Measurements from ENCODE around the gene SLC35B2.
A peak's percentile ranks its signal among the peaks of the same experiment; 100 is the strongest.

SLC35B2 gene

DNA sequence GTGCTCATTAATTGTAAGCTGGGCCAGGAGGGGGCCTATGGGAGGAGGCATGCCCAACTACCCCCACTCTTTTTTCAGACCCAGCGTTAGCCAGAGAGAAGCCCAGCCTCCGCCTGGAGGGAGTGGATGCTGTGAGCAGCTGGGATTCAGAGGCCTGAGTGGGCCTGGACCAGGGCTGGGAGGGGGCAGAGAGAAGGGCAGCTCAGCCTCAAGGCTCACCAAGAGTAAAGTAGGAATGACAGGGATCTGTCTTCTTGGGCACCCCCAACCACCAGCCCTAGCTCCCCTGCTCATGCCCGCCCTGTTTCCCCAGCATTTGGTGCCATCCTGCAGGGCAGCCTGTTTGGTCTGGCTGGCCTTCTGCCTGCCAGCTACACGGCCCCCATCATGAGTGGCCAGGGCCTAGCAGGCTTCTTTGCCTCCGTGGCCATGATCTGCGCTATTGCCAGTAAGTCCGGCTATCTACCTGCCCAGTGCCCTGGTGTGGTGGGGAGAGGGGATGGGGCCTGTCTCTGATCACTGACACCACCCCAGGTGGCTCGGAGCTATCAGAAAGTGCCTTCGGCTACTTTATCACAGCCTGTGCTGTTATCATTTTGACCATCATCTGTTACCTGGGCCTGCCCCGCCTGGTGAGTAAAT, 27.2 kb downstream of the SLC35B2 start:
- TF ChIP-seq, protein P1, sequence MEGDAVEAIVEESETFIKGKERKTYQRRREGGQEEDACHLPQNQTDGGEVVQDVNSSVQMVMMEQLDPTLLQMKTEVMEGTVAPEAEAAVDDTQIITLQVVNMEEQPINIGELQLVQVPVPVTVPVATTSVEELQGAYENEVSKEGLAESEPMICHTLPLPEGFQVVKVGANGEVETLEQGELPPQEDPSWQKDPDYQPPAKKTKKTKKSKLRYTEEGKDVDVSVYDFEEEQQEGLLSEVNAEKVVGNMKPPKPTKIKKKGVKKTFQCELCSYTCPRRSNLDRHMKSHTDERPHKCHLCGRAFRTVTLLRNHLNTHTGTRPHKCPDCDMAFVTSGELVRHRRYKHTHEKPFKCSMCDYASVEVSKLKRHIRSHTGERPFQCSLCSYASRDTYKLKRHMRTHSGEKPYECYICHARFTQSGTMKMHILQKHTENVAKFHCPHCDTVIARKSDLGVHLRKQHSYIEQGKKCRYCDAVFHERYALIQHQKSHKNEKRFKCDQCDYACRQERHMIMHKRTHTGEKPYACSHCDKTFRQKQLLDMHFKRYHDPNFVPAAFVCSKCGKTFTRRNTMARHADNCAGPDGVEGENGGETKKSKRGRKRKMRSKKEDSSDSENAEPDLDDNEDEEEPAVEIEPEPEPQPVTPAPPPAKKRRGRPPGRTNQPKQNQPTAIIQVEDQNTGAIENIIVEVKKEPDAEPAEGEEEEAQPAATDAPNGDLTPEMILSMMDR (IDR thresholded peaks at IDR 0.05; ENCODE audit: unreplicated experiment in 3 of 3) = no peak
- peaks cover 3% of the 10 kb centered on the region for H3K27me3 Mint-ChIP-seq (ENCODE audit: low read depth)
- no peaks in the 10 kb centered on the region for H3K36me3 Mint-ChIP-seq (ENCODE audit: low read depth)
- H3K4me1 Mint-ChIP-seq = peaks cover 66% of the 10 kb centered on the region
- no peaks in the 10 kb centered on the region for H3K9me3 Mint-ChIP-seq
- no peak overlapping the region for H3K4me3 Mint-ChIP-seq
- no peak overlapping the region for H3K27ac Mint-ChIP-seq

DNA sequence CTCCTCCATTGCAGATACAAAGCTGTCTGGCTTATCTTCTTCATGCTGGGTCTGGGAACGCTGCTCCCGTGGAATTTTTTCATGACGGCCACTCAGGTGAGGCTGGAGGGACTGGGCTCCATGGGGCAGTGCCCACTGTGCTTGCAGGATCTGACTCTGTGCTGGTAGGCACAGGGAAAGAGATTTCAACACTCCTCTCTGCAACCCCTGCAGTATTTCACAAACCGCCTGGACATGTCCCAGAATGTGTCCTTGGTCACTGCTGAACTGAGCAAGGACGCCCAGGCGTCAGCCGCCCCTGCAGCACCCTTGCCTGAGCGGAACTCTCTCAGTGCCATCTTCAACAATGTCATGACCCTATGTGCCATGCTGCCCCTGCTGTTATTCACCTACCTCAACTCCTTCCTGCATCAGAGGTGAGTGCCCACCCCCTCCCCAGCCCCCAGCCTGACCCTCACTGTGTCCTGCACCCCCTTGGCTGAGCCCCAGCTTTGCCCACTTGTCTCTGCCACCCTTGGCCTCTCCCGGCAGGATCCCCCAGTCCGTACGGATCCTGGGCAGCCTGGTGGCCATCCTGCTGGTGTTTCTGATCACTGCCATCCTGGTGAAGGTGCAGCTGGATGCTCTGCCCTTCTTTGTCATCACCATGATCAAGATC, 27.8 kb downstream of the SLC35B2 start:
- Mint-ChIP-seq H3K36me3 (ENCODE audit: low read depth) (no peaks in the 10 kb centered on the region), H3K4me3 (peak overlapping the region in 1 of 3 experiments; percentile 17), H3K27me3 (ENCODE audit: low read depth) (peaks cover 6% of the 10 kb centered on the region), H3K4me1 (peaks cover 66% of the 10 kb centered on the region), H3K27ac (peak overlapping the region; percentile 48 to 67 (median 57)), H3K9me3 (no peaks in the 10 kb centered on the region)
- TF ChIP-seq, protein P1 (IDR thresholded peaks at IDR 0.05; ENCODE audit: unreplicated experiment in 3 of 3) = no peak

DNA sequence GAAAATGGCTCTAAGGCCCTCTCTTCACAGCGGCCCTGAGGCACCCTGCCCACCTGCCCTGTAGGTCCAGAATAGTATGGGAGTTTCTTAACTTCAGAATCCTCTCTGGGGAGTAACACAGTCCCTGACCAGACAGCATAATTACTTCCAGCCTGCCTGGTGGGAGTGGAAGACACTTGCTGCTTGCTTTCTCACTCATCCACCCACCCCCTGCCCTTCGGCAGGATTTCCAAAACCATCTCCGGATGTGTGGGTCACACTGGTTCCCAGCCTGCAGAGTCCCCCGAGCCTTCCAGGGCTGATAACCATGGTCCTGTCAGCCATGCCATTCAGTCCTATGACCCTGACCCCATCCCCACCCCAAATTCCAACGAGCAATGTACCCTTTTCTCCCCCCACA, 28.5 kb downstream of the SLC35B2 start:
- TF ChIP-seq, protein P1 (IDR thresholded peaks at IDR 0.05; ENCODE audit: unreplicated experiment in 3 of 3) = no peak
- Mint-ChIP-seq H3K27ac (peak overlapping the region; percentile 48 to 67 (median 57)), H3K27me3 (ENCODE audit: low read depth) (peaks cover 7% of the 10 kb centered on the region), H3K4me1 (peaks cover 66% of the 10 kb centered on the region), H3K4me3 (peak overlapping the region; percentile 13 to 30 (median 17)), H3K9me3 (no peaks in the 10 kb centered on the region), H3K36me3 (ENCODE audit: low read depth) (no peaks in the 10 kb centered on the region)

DNA sequence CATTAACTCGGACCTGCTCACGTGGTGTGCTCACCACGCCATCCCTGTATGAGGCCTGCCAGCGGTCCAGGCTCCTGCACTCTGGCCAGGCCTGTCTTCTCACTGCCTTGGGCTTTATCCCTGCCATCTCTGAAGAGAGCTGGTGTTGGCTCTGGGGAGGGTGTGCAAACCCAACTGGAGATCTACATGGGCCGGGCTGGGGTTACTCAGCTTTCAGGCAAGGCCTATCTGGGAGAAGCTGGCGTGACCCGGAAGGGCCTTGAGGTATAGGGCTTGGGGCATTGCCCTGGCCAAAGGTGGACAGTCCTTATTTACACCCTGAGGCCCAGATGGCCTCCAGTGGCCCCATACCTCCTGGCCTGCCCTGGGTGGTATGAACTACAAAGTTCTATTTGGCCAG, 28.9 kb downstream of the SLC35B2 start:
- Mint-ChIP-seq H3K4me3 (peak overlapping the region in 1 of 3 experiments; percentile 11), H3K27me3 (ENCODE audit: low read depth) (peaks cover 7% of the 10 kb centered on the region), H3K4me1 (peaks cover 62% of the 10 kb centered on the region)

DNA sequence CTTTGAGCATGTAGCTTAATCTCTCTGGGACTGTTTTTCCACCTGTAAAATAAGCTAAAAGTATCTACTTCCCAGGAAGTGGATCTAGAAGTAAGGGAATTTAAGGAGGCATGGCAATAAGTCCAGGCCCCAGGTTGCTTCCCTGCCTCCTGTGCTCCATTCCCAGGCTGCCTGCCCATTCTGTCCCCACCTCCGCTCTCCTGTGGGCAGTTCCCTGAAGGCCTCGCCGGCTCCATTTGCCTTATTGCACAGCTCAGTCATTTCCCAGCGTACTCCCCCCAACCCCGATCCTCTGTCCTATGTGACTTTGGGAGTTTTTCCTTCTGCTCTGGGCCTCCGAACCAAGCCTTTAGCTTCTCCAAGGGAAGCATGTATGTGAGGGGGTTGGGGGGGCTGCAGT, 29.3 kb downstream of the SLC35B2 start:
- Mint-ChIP-seq H3K4me1 (peaks cover 63% of the 10 kb centered on the region), H3K27me3 (ENCODE audit: low read depth) (peaks cover 7% of the 10 kb centered on the region), H3K36me3 (ENCODE audit: low read depth) (no peaks in the 10 kb centered on the region), H3K4me3 (peak overlapping the region; percentile 11 to 65 (median 58)), H3K27ac (peak overlapping the region; percentile 26 to 67 (median 50)), H3K9me3 (no peaks in the 10 kb centered on the region)
- TF ChIP-seq, protein P1 (IDR thresholded peaks at IDR 0.05; ENCODE audit: unreplicated experiment in 3 of 3) = no peak

More for the DNA sequence above, 28.9 kb downstream of the SLC35B2 start:
- H3K36me3 Mint-ChIP-seq (ENCODE audit: low read depth) = no peaks in the 10 kb centered on the region
- peak overlapping the region; percentile 50 to 67 (median 57) for H3K27ac Mint-ChIP-seq
- TF ChIP-seq, protein P1 (IDR thresholded peaks at IDR 0.05; ENCODE audit: unreplicated experiment in 3 of 3) = no peak
- no peaks in the 10 kb centered on the region for H3K9me3 Mint-ChIP-seq

Data from nephron (organoid).